Activated CD8-positive, alpha-beta T cell treated with anti-CD3 and anti-CD28 coated beads for 36 hours (primary cell): ENCODE data around the gene AMBP. TPM values are rescaled to one million over a fixed set of nuclear protein-coding genes. Genes with fewer than 3 reads are reported as not detected.

Experiments used
- ATAC-seq: fragments of 200-7000 bp; cut with Tn5 transposase; one replicate; pipeline ENCODE4 v1.10.0; 2021; ENCODE audit warnings: mild to moderate bottlenecking, moderate library complexity
- CTCF ChIA-PET: fragments of 350-600 bp; sonication (Branson Sonifier 250); formaldehyde crosslinking; loops from one replicate; lab custom pipeline; 2021; ENCODE audit warnings: antibody characterized with exemption; lab: Charles Lee
- POLR2A ChIA-PET: fragments of 350-600 bp; sonication (Branson Sonifier 250); formaldehyde crosslinking; loops from one replicate; lab custom pipeline; 2021; ENCODE audit warnings: antibody characterized with exemption; lab: Charles Lee
- DNase-seq: peaks from one replicate; pipeline ENCODE4 v3.0.0-alpha.2; 2020
- H3K27ac Mint-ChIP-seq: one replicate; pipeline ENCODE4 v1.8.0; 2021; ENCODE audit warnings: mild to moderate bottlenecking, mixed read lengths
- H3K27me3 Mint-ChIP-seq: one replicate; pipeline ENCODE4 v1.8.0; 2021; ENCODE audit warnings: mixed read lengths
- H3K36me3 Mint-ChIP-seq: one replicate; pipeline ENCODE4 v1.8.0; 2021; ENCODE audit warnings: low read depth, mixed read lengths
- H3K4me1 Mint-ChIP-seq: one replicate; pipeline ENCODE4 v1.8.0; 2021; ENCODE audit warnings: low read depth, mixed read lengths
- H3K4me3 Mint-ChIP-seq: one replicate; pipeline ENCODE4 v1.8.0; 2021; ENCODE audit warnings: mild to moderate bottlenecking, moderate library complexity, mixed read lengths
- H3K9me3 Mint-ChIP-seq: one replicate; pipeline ENCODE4 v1.8.0; 2021; ENCODE audit warnings: mixed read lengths
- intact Hi-C: fragments of 100-400 bp; cut with micrococcal nuclease; formaldehyde crosslinking; loops from one replicate; pipeline ENCODE4 v1.10.0; 2022
- total RNA-seq, 2 experiments: library from RNA; stranded (reverse); gene quantifications; one replicate each; pipeline ENCODE4 v1.2.3, GENCODE V29; 2021
- TF ChIP-seq, protein P1 (sequence below): fragments of 200-600 bp; IDR thresholded peaks from one replicate; pipeline ENCODE4 v1.8.0; 2022; ENCODE audit warnings: antibody characterized with exemption, mild to moderate bottlenecking

AMBP gene
- total RNA-seq, 2 experiments from 2014 or later = not detected

GRCh38 chr9:114124138-114124537 is 46.0 kb upstream of the AMBP start:
- ChIA-PET POLR2A (no interaction called here), CTCF (no interaction called here)
- Mint-ChIP-seq H3K9me3 (peaks cover 3% of the 10 kb centered on the region), H3K4me1 (no peaks in the 10 kb centered on the region), H3K4me3 (no peak overlapping the region), H3K36me3 (no peaks in the 10 kb centered on the region), H3K27ac (no peak overlapping the region), H3K27me3 (peaks cover 3% of the 10 kb centered on the region)
- TF ChIP-seq, protein P1, sequence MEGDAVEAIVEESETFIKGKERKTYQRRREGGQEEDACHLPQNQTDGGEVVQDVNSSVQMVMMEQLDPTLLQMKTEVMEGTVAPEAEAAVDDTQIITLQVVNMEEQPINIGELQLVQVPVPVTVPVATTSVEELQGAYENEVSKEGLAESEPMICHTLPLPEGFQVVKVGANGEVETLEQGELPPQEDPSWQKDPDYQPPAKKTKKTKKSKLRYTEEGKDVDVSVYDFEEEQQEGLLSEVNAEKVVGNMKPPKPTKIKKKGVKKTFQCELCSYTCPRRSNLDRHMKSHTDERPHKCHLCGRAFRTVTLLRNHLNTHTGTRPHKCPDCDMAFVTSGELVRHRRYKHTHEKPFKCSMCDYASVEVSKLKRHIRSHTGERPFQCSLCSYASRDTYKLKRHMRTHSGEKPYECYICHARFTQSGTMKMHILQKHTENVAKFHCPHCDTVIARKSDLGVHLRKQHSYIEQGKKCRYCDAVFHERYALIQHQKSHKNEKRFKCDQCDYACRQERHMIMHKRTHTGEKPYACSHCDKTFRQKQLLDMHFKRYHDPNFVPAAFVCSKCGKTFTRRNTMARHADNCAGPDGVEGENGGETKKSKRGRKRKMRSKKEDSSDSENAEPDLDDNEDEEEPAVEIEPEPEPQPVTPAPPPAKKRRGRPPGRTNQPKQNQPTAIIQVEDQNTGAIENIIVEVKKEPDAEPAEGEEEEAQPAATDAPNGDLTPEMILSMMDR = no peak
- no peak for ATAC-seq
- DNase-seq = no peak
- intact Hi-C loops = no loop called here

DNA sequence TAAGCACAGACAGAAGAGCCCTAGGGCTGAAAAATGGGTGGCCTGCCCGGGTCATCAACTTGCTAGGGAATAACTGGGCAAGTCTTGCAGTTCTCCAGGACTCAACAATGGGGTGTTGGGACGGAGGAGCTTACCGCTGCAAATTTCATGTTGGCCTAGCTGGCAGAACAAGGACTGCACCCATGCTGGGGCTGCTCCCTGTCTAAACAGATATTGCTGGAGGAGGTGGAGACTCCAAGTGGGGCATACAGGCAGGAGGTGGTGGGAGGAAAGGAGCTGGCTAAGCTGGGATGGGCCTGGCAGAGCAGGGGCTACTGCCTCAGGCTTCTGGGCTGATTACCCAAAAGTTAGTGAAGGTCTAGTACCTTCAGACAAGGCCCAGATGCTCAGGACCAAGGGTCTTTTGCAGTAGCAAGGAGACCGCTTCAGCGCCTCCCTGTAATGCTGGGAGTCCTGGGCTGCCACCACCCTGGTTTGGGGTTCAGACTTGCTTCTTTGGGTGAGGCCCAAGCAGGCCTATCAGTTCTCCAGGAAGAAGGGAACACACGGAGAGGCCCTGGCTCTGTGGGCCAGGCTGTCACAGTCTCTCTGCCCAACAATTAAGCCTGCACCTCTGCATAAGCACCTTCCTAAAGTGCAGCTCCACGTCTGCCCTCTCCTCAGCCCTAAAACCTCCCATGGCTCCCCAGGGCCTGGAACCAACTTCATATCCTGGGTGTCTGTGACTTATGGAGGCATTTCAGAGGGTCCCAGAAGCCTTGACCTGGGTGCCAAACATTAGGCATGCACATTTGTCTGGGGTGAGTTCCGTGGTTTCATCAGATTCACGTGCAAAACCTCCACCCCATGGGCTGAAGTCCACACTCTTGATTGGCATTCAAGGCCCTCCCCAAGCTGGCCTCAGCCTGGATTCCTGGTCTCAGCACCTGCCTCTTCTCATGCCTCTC is 45.2 kb upstream of the AMBP start:
- CTCF ChIA-PET = interaction anchor here (1.0 to 1.5 kb wide), 2 partner anchors 39 to 168 kb away, joined by 3 to 6 read pairs; no protein-coding TSS in a partner anchor
- Mint-ChIP-seq H3K4me3 (no peak overlapping the region), H3K27me3 (peaks cover 7% of the 10 kb centered on the region), H3K4me1 (no peaks in the 10 kb centered on the region), H3K27ac (no peak overlapping the region), H3K9me3 (peaks cover 3% of the 10 kb centered on the region), H3K36me3 (no peaks in the 10 kb centered on the region)
- DNase-seq (no peak), ATAC-seq (no peak)
- TF ChIP-seq, protein P1 = no peak
- intact Hi-C loops = no loop called here
- POLR2A ChIA-PET = no interaction called here

DNA sequence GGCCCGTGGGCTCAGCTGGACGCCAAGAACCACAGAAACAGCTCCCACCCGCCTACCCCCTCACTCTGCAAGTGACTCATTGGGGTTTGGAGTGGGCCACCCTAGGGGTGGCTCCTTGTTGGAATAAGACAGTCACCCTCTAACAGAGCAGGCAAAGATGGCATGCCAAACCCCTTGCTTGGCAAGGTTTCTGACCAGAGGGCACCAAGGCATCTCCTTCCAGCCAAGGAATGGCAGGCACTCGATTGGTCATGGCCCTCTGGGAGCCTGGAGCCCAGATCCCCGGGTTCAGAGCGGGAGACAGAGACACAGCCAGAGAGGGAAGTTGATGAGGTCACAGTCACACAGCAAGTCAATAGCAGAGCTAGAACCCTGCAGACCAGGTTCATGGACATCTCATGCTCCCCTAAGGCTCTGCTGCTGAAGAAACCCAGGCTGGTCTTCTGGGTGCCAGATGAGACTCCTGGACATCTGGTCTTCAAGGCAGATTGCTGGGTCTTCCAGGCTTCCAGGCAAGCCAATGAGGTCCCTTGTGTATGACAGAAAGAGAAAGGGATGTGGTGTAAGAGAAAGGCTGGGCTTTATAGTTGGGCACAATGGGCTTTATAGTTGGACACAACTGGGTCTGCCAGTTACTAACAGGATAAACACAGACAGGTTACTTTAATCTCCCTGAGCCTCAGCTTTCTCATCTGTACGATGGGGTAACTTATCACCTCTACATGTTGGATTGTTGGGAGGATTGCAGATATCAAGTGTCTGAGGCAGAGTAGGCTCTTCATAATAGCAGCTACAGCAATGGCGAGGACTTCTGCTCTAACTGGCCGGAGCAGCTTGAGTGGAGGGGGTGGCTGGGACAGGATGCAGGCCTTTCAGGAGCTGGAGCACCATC is 44.3 kb upstream of the AMBP start:
- ChIA-PET POLR2A (no interaction called here), CTCF (interaction anchor here (0.8 to 1.5 kb wide), 4 partner anchors 14 to 169 kb away, joined by 3 to 6 read pairs (median 3); no protein-coding TSS in a partner anchor)
- no peak for DNase-seq
- Mint-ChIP-seq H3K36me3 (no peaks in the 10 kb centered on the region), H3K27ac (no peak overlapping the region), H3K4me1 (no peaks in the 10 kb centered on the region), H3K27me3 (peaks cover 14% of the 10 kb centered on the region), H3K4me3 (no peak overlapping the region), H3K9me3 (peaks cover 2% of the 10 kb centered on the region)
- intact Hi-C loops = no loop called here
- no peak for ATAC-seq
- TF ChIP-seq, protein P1 = no peak

GRCh38 chr9:114121227-114122135 is 43.4 kb upstream of the AMBP start:
- H3K4me3 Mint-ChIP-seq = no peak overlapping the region
- H3K4me1 Mint-ChIP-seq = no peaks in the 10 kb centered on the region
- TF ChIP-seq, protein P1 = no peak
- ChIA-PET POLR2A (interaction anchor here (0.6 kb wide), 1 partner anchor 147 kb away, joined by 3 read pairs; no protein-coding TSS in a partner anchor), CTCF (interaction anchor here (0.8 to 1.2 kb wide), 2 partner anchors 13 to 14 kb away, joined by 3 read pairs; no protein-coding TSS in a partner anchor)
- H3K27ac Mint-ChIP-seq = no peak overlapping the region
- no peaks in the 10 kb centered on the region for H3K9me3 Mint-ChIP-seq
- ATAC-seq = no peak
- H3K27me3 Mint-ChIP-seq = peaks cover 17% of the 10 kb centered on the region
- intact Hi-C loops = no loop called here
- H3K36me3 Mint-ChIP-seq = no peaks in the 10 kb centered on the region
- DNase-seq = no peak
